Choroid plexus epithelial cell (primary cell): ENCODE results near the gene SLC23A3.

Experiments
- DNase-seq: peaks from one replicate; pipeline ENCODE4 v3.0.0-alpha.2; 2010; ENCODE audit warnings: low read depth
- H3K4me3 ChIP-seq: 2 replicates; pipeline ENCODE4 v1.5.1; 2011; ENCODE audit warnings: low read depth, mild to moderate bottlenecking, control low read depth, low read length, moderate library complexity
- CTCF ChIP-seq: conservative IDR thresholded peaks from 2 replicates; pipeline ENCODE4 v1.5.1; 2011; ENCODE audit warnings: low read depth, mild to moderate bottlenecking, control low read depth, inconsistent platforms, low read length, moderate library complexity

SLC23A3 gene

DNA sequence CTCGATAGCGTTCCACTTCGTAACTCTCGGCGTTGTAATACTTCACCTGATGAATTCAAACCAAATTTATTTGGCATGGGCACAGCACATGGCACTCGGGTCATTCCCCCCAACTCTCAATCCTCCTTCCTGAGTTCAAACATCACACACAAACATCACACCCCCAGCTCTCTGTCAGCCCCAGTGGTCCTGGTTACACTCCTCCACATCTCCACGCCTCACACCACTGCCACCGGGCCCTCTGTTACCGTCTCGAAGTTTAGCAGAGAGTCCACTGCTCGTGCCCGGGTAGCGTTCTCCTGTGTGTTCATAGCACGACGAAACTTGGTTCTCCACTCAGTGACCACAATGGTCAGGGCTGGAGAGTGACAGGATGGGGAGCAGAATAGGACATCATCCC is 44.3 kb upstream of the SLC23A3 start:
- no peak overlapping the region for H3K4me3 ChIP-seq
- no peak for TF ChIP-seq CTCF
- no peak for DNase-seq

DNA sequence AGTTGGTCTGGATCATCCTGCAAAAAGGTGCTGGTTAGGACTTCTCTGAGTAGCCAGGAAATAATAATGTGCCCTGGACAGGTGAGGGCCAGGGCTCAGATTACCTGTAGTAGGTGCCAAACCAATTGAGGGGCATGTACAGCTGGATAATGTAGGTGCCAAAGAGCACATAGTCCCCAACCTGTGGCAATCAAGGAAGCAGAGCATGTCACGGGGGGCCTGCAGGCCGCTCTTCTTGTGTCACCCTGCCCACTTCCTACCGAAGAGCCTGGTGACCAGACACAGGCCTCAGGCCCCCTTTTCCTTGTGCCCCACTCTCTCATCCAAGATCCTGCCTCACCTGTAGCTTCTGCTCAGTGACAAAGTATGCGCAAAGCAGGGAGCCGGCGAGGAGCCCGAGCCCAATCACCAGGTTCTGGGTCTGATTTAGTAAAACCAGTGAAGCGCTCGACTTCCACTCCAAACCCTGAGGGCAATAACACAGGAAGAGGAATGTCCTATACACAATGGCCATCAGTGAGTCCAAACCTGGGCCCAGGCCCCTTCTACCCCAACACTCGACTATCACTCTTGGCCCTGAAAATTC is 43.8 kb upstream of the SLC23A3 start:
- no peak overlapping the region for H3K4me3 ChIP-seq
- no peak for TF ChIP-seq CTCF
- DNase-seq, result no peak

DNA sequence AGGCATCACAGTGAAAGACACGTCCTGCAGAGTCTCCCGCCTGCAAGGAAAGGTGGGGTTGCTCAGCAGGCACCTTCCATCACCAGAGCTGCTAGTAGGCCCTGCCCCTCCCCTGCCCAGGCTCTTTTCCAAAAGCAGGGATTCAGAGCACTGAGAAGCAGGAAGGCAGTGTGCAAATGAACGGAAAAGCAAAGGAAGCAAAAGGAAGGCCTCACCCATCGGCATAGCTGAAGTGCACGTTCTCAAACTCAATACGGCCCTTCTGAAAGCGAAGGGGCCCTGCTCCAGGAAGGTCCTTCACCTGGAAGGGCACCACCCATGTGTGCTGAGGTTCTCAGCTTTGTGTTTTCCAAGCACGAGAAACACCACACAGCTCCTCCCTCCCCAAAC is 43.2 kb upstream of the SLC23A3 start:
- H3K4me3 ChIP-seq, result no peak overlapping the region
- DNase-seq, result no peak
- no peak for TF ChIP-seq CTCF

DNA sequence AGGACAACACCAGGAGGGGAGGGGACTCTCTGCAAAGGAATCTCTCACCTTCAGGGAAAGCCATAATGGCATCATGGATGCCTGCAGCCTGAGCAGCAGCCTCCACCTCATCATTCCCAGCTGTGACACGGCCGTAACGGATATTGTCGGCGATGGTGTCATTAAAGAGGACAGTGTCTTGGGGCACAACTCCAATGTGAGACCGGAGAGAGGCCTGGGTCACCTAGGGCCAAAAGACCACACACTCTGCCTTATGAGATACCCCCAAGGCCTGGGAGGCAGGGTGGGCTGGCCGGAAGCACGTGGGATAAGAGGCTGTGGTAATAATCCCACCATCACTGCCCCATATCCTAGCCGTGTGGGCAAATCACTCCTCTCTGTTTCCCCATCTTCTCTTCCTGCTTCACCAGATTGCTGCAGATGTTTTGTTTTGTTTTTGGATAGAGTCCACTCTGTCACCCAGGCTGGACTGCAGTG is 41.1 kb upstream of the SLC23A3 start:
- DNase-seq, result no peak
- no peak overlapping the region for H3K4me3 ChIP-seq
- TF ChIP-seq CTCF, result no peak

DNA sequence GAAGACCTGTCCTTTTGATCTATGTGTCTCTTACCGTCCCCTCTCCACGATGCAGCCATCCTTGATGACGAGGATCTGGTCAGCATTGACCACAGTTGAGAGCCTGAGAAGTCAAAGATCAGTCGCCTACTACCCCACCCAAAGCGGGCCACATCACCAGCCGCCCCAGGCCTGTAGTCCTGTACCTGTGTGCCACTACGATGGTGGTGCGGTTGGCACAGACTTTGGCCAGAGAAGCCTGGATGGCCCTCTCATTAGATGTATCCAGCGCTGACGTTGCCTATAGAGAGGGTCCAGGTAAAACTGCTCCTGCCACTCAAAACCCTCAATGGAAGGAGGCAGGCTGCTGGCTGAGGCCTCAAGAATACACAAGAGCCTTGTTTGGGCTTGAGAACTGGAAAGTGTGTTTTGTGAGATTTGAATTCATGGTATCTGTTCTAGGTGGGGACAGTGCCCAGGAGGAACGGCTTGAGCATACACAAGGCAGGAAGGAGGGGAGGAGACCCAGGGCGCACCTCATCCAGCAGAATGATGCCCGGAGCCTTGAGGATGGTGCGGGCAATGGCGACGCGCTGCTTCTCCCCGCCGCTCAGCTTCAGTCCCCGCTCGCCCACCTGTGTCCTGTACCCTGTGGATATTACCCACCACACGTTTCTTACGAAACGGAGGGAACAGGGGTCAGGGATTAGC is 40.5 kb upstream of the SLC23A3 start:
- no peak for DNase-seq
- TF ChIP-seq CTCF, result no peak
- H3K4me3 ChIP-seq, result no peak overlapping the region

DNA sequence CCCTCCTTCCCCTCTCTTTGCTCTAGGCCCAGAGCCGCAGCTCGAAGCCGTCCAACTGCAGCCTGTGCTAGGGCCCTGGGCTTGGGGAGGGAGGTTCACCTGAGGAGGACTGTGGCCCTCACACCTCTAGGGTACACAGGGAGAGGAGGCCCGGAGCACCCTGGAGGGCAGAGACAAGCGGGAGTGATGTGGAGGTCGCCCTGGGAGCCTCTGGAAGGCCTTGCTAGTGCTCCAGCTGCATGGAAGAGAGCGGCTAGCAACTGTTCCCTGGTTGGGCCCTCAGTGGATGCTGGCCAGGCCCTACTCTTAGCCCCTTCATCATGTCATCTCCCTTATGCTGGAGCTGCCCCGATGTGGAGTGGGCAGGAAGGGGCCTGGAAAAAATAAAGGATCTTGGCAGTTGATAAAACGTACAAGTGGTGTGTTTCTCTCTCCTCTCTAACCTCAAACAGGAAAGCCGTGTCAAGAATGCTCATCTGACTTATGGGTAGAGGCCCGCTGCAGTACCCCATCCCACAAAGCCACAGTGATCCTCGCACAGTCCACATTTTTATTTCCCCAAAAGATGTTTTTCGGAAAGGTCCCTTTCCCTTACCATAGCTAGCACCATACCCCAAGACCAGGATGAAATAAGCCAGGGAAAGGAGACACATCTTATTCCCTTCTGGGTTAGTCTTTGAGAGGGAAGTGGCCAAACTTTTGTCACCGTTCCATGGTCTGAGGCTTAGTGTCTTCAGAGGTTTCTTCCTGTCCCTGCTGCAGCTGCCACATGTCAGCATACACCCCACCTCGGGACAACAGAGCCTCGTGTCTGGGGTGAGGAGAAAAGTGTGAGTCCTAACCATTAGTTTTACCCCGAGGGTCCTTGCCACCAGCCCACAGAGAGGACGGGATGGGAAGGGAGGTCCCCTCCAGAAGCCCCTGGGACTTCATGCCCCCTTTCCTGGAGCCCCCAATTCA is 39.7 kb upstream of the SLC23A3 start:
- no peak for DNase-seq
- TF ChIP-seq CTCF, result no peak
- no peak overlapping the region for H3K4me3 ChIP-seq
